NCI-H128 (cell line): Measurements from ENCODE around the gene MLPH.

Source experiments
- DNase-seq: peaks from one replicate; lab custom pipeline; 2025; ENCODE audit not compliant: unreplicated experiment; lab: John Stamatoyannopoulos, UW

MLPH gene, protein sequence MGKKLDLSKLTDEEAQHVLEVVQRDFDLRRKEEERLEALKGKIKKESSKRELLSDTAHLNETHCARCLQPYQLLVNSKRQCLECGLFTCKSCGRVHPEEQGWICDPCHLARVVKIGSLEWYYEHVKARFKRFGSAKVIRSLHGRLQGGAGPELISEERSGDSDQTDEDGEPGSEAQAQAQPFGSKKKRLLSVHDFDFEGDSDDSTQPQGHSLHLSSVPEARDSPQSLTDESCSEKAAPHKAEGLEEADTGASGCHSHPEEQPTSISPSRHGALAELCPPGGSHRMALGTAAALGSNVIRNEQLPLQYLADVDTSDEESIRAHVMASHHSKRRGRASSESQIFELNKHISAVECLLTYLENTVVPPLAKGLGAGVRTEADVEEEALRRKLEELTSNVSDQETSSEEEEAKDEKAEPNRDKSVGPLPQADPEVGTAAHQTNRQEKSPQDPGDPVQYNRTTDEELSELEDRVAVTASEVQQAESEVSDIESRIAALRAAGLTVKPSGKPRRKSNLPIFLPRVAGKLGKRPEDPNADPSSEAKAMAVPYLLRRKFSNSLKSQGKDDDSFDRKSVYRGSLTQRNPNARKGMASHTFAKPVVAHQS

DNA sequence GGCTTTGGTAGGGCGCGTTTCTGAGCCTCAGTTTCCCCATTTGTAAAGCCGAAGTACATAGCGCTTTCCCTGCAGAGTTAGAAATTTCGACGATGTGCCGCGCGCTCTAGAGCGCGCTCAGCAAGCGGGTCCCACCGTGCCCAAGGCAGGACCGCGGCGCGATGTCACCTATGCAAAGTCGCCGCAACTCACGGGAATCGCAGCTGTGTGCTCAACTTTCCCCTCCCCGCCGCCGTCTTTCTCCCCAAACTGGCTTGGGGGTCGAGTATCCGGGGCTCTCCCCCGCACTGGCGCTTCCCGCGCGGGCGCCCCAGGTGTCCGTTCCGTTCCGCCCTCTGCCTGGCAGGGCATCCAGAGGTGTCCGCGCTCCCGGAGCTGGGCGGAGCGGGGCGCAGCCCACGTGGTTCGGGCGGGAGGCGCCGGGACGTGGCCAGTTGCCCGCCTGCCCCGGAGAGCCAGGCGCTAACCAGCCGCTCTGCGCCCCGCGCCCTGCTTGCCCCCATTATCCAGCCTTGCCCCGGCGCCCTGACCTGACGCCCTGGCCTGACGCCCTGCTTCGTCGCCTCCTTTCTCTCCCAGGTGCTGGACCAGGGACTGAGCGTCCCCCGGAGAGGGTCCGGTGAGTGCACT lies at the start of gene MLPH:
Gene MLPH, plus strand, starts transcription at position 433 of the 630 bp plus-strand sequence. CDS start 6,176 bp downstream, outside the sequence.
- no peak for DNase-seq

DNA sequence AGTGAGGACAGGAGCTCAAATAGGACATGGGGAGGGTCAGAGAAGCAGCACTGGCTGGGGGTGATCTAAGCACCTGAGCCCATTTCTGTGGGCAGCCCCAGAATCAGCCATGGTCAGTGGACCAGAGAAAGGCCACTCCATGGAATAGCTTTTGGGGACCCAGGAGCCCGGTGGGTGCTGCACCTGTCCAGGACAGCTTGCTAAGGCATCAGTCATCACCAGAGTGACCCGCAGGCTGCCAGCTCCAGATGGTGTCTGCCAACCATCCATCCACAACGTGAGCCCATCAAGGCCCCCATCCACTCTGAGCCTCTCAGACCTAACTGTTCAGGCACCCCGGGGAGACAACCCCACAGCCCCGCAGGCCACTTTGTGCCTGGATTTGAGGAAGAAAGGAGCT lies 49.5 kb upstream of the MLPH start:
- no peak for DNase-seq

DNA sequence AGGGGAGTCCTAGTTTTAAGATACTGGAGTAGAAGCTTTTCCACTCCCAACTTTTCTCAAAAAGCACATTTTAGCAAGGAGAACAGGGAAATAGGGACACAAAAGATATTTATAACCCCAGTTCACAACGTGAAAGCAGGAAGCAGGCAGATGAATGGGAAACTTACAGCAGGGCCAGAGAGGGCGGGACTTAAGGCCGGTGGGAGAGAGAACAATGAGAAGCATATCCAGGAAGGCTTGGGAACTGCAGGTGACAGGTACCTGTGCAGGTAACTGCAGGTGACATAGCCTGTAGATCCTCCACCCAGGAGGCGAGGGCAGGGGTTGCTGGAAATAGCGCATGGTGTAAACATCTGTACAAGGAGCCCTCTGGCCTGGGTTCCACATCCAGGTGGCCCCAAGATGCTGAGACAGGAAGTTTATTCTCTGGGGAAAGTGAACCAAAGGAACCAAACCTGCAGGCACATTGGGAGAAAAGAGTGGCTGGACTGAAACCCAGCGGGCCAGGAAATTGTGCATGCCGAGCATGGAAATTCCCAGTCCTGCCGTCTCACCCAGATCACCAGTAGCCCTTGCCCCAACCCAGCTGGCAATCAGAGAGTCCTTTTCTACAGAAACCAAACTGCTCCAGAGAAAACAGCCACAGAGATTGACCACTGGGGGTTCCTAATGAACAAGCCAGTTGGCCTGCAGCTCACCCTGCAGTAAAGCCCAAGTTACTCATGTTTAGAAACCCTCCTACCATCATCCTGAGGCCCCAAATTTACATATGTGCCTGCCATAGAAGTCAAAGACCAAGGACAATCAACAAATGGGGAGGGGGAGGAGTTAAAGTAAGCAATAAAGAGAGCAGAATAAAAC lies 48.7 kb upstream of the MLPH start:
- DNase-seq: no peak

DNA sequence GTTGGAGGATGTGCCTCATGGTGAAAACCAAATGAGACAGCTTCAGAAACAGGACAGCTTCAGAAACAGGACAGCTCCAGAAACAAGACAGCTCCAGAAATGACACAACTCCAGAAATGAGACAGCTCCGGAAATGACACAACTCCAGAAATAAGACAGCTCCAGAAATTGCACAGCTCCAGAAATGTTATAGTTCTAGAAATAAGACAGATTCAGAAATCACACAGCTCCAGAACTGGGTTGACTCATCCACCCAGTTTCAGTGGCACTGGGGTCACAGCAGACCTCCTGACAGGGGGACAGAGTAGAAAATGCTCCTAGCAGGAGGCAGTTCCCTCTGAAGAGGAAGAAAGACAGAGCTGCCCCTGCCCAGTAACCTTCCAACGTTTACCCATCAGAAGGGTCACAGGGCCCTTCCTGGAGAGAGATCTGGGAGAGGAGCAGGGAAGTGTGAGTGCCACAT lies 46.2 kb upstream of the MLPH start:
- DNase-seq: no peak

DNA sequence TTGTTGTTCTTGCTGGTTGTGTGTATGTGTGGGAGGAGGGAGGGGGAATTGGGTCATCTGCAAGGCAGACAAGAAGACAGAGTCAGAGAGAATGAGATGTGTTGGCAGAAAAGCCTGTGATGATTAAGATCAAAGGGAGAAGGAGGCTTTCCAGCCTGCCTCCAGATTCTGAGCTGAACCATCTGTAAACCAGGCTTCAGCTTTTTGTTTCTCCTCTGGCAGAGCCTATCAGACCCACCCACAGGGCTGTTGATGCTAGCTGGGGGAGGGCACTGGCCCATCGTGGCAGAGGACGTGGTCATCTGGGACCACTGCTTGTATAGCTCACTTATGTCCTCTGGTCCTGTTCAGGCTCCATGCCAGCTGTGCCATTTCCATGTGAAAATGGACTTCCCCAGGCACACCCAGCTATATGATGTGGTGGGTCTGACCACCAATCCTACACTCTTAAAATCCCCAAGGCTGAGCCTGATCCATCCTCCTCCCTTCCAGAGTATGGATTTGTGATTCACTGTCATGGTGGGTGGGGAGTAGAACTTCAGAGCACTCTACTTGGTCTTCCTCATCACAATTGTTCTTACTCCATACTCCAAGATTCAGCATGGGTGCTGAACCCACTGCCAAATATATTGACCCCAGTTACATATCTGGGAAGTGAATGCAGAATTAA lies 45.3 kb upstream of the MLPH start:
- no peak for DNase-seq

DNA sequence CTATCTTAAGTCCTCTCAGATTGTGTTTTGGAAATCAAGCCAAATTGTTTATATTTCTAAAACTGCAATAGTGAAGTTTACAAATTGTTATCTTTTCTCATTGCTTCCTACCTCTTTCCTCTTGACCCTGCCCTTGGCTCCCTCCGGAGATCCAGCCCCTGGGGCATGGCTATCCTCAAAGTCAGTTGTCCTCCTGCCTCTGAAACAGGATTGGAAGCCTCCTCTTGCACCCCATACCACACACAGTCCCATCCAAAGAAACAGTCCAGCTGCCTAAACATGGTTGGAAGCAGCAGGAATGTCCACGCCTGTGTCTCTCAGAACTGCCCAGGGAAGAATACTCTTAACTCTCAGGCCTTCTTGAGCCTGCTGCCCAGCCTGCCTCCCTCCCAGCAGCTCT lies 43.0 kb upstream of the MLPH start:
- DNase-seq: no peak

DNA sequence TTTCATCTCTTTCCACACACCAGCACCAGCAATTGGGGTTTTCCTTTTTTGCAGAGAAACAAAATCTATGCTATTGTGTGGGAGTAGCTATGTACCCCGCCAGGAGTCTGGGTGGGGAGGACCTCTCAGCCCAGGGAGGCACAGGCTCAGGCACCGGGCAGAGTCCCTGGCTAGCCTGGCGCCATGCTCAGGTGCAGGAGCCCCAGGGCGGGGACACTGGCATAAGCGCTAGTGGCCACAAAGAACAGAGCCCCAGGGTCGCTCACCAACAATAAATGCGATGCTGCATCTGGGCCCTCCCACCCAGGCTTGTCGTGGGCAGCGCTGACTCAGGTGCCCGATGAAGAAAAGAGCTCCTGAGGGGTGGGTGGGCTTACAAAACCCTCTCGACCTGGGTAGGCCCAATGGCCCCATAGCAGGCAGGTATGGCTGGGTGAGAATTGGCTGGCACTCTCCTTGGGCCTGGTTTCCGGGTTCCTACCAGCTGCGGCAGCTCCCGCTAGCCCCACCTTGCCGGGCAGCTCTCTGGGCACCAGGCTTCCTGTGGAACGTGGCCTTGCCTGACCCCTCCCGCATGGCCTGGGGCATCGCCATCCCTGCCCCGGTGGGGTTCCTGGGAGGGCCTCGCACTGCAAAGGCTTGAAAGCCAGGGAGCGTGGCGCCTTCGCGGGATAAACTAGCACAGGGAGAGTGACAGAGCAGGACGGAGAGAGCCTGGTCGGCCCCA lies 41.3 kb upstream of the MLPH start:
- no peak for DNase-seq

DNA sequence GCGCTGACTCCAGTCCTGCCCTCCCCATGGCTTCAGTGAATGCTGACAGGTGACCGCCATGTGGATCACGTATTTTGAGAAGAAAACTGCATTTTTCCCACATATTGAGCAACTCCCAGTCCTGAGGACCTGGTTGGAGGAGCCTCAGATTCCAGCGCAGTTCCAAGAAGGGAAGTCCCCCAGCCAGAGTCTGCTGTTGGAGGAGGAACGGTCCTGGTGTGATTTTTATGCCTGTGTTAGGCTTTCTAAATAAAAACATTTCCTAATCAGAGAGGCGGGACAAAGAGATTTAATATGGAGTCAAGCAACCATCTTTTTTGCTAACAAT lies 40.7 kb upstream of the MLPH start:
- no peak for DNase-seq

DNA sequence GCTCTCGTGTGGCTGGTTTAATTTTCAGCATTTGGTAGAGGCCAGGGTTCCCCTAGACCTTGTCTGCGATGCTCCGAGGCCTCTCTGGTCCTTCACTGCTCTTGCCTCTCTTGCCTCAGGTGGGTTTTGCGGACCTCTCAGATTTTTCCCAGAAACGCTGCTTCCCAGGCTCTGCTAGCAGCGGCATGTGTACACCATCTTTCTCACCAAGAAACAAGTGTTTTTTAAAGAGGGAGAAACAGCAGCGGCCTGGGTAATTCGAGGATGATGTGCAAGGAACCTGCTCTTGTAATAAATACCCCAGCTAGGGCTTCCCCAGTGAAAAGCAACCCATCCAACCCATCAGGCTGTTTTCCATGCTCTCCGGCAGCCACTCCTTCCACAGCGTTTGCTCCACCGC lies 39.6 kb upstream of the MLPH start:
- DNase-seq: no peak

DNA sequence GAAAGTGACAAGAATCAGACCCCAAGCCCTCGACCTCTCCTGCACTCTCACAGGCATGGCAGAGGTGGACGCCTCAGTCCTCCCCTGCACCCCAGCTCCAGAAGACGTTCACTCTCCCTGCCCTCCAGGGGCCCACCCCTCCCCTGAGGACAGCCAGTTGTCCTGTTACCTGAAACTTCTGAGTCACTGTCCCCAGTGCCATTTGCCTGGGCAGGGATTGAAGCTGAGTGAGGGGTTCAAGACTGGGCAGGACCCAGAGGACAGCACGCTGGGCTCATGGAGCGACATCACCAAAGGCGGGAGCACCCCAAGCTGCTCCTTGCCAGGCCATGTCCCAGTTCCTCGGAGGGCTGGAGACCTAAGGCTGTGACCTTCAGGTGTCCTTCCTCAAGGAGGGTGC lies 38.9 kb upstream of the MLPH start:
- DNase-seq: no peak

DNA sequence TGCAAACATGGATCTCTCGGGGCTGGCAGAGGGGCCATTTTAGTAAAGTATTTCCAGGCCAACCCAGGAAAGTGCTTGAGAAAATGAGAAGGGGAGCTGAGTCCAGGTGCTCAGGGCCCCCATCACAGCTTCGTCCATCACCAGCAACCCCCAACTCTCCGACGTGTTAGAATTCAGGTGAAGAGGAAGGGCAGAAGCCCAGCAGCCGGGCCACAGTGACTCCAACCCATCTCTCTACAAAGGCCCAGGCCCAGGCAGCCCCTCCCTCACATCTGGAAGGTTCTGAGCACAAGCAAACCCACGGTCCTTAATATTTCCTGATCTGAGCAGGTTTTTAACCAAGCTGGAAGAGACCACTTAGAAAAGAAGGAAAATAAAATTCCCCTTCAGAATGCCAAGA lies 38.4 kb upstream of the MLPH start:
- DNase-seq: no peak

DNA sequence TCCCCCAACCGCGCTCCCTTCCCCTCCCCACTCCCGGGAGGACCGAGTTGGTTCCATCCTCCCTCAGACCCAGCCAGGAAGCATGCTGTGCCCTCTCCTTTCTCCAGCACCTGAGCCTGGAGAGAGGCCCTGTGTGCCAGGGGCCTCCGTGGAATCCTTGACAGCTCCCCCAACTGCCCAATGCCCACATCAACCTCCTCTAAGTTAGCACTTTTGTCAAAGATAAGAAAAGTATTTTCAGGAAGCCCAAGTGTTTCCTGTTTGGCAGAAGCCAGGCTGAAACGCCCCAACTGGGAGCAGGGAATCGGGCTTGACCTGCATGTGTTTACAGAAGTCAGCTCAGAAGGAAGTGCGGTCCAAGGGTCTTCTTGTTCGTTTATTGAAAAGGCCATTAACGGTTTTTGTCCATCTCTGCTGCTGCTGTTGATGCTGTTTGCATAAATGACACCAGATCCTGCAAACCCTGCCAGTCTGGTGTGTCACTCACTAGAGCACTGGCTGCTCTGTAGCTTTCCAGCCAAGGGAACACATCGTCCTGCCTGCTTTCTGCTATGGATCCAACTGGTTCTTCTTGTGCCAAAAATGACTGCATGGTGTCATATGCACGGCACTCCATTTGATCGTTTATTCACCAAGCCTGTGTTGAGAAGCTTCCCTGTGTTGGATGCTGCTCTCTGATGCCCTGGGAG lies 37.7 kb upstream of the MLPH start:
- DNase-seq: no peak

DNA sequence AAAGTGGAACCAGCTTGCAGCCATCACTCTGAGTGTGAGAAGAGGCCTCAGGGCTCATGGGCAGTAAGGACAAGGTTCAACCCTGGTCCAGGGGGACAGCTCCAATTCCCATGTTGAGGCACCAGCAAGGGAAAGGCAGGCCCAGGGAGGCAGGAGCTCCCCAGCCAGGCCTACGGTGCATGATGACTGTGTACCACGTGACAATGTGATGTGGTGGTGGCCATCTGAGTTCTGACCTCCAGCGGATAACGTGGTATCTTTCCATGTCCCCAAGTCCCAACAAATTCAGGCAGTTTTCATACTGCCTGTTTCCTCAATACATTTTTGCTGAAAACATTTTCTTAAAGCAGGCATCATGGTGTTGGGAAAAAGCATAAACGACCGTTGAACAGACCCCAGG lies 36.9 kb upstream of the MLPH start:
- no peak for DNase-seq

DNA sequence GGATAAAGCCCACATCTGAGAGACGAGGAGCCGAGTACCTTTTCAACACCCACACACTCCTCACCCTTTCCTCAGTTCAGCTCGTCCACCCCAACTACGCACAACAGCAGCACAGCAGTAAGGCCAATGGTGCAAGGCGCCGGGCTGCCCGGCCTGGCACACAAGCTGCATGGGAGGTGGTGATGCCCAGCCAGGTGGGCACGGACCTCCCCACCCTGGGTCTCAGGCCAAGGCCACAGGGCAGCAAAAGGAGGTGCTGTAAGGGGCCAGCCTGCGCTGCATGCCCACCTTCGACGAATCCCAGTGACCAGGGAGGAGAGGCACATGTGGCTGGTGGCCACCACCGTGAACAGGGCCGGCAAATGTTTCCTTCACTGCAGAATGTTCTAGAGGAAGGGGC lies 36.5 kb upstream of the MLPH start:
- no peak for DNase-seq

DNA sequence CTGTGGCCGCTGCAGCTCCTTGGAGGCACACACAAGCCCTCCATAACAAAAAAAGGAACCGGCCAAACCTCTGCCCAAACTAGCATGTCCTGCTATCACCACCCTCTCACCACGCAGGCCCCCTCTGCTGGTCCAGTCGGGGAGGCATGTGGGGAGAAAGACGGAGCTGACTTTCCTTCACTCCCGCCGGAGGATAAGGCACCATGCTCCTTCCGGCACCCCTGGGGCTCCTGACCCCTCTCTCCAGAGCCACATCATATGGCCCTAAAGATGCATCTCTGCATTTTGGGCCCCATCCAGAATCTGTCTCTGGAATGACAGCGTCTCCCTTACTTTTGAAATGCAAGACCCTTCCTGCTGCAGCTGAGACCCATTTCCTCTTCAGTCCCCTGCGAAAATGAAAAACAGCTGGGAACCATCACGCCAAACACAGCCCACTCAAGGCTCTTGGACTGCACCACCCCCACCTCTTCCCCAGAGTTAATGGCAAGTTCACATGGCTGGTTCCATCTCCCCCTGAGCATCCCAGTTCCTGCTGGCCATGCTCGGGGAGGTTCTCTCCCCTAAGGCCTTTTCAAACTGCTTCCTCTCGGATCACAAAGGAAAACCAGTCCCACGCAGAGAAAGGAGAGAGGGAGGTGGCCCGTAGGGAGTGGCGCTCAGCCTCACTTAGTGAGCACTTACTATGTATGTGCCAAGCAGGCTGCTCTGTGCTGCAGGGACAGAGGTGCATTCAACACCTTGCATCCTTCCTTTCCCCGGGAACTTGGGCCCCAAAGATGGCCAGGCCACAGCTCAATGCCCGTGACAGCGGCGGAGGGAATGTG lies 35.2 kb upstream of the MLPH start:
- DNase-seq: no peak

DNA sequence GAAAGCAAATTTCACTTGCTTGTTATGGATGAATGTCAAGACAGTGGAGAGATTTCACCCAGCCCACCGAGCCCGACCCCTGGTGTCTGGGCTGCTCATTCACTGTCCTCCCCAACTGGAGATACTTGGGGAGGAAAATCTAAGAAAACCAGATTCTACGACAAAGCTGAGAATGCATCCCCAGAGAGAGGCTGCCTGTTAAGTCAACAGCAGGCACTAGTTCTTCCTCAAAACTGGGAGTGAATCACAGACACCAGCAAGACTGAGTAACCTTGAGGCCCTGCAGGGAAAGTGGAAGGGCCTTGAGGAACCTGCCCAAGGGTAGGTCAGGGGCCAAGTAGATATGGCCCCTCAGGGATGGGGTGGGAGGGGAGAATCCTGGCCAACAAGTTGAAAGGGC lies 34.2 kb upstream of the MLPH start:
- DNase-seq: no peak

DNA sequence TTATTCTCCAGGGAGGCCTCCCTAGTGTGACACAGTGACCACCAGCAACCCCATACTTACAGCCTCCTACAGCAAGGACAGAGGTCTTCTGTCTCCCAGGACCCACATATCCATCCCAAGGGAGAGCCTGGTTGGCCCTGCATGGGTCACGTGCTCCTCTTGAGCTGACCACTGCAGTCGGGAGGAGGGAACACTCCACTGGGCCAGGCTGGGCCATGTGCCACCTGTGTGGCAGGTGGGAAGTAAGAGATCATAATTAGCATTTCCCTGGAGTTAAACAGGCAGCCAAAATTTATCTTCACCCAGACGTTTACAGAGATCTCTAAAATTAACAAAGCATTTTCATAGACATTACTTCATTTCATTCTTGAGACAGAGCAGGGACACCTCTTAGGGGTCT lies 33.4 kb upstream of the MLPH start:
- no peak for DNase-seq

DNA sequence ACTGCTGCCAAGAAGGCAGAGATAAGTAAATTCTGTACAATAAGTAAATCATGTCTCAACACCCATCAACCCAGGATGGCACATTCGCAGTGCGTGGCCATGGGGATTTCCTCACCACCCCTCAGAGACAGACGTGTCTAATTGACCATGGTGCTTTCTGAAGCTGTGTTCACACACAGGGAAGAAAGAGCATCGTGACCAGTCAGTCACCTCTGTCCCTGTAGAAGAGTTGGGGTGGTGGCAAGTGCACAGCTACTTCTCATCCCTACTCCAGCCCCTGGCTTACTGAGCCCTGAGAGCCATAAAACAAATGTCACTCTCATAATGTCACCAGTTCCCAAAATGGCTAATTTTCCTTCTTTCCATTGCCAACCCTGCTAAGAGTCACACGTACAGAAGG lies 31.3 kb upstream of the MLPH start:
- DNase-seq: no peak
